ENCODE data around the gene TRIO. TPM values are rescaled to one million over a fixed set of nuclear protein-coding genes. Genes with fewer than 3 reads are reported as not detected.

The TRIO gene
- total and polyA plus RNA-seq, 7 donors = 18.5 to 77.5 (median 35.0) TPM

DNA sequence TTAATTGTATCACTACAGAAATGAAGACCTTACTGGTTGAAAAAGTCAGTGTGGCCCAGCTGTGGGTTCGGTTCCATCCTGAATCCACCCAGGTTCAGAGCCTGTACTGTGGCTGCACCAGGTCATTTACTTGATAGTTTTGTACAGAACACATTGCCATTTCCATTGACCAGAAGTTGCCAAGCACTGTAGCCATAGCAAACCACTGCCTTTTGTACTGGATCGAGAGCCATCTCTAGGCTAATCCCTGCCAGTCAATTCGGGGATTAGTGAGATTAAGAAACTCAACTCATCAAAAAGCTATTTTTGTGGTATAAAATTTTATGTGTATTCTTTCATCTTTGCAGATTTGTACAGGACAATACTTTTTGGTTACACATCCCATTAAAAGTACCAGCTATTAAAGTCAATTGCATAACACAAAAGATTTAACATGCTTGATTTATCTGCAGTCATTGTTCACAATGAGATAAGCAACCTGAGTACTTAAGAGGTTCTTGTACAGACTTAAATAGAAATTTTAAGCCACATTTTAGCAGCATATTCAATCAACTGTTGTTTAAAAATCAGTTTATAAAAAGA, 329.9 kb downstream of the TRIO start:
- no peak overlapping the region for H3K4me3 ChIP-seq
- no peak for ATAC-seq
- intact Hi-C loops (cut with DNase I) = no loop called here
- no peaks in the 10 kb centered on the region for H3K9me3 ChIP-seq
- no peak for DNase-seq
- TF ChIP-seq, protein P1, sequence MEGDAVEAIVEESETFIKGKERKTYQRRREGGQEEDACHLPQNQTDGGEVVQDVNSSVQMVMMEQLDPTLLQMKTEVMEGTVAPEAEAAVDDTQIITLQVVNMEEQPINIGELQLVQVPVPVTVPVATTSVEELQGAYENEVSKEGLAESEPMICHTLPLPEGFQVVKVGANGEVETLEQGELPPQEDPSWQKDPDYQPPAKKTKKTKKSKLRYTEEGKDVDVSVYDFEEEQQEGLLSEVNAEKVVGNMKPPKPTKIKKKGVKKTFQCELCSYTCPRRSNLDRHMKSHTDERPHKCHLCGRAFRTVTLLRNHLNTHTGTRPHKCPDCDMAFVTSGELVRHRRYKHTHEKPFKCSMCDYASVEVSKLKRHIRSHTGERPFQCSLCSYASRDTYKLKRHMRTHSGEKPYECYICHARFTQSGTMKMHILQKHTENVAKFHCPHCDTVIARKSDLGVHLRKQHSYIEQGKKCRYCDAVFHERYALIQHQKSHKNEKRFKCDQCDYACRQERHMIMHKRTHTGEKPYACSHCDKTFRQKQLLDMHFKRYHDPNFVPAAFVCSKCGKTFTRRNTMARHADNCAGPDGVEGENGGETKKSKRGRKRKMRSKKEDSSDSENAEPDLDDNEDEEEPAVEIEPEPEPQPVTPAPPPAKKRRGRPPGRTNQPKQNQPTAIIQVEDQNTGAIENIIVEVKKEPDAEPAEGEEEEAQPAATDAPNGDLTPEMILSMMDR (IDR thresholded peaks at IDR 0.05) = no peak
- H3K36me3 ChIP-seq (ENCODE audit: insufficient read depth in 1 of 2, low read depth in 1 of 2) = peaks cover 3 to 92% of the 10 kb centered on the region in 2 donors
- H3K27me3 ChIP-seq (ENCODE audit: insufficient read depth in 3 of 3, low read length in 2 of 3) = no peaks in the 10 kb centered on the region
- H3K27ac ChIP-seq = no peak overlapping the region
- WGBS, 3 donors = 79 to 95% (median 82%) methylated on average over 3 of the region's 3 CpGs
- H3K4me1 ChIP-seq = no peaks in the 10 kb centered on the region

DNA sequence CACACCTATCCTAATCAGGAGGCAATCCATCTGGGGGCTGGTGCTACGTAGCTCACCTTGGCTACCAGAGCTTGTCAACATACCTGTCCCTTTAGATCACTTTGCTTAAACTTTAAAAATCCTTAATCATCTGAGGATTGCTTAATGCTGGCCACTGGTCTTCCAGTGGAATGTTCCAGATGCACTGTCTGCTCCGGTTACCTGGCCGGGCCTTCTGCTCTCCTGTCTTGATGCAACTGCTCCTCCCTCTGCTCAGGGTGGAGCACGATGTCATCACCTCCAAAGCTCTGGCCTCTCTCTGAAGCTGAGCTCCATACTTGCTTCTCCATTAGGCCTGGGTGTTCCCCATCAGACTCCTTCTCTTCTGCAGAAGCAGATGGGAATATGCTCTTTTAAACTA, 331.9 kb downstream of the TRIO start:
- ATAC-seq = peak in 3 of 4 donors; percentile 15 to 77 (median 50)
- WGBS, 3 donors = 81 to 93% (median 92%) methylated on average over 4 of the region's 4 CpGs

DNA sequence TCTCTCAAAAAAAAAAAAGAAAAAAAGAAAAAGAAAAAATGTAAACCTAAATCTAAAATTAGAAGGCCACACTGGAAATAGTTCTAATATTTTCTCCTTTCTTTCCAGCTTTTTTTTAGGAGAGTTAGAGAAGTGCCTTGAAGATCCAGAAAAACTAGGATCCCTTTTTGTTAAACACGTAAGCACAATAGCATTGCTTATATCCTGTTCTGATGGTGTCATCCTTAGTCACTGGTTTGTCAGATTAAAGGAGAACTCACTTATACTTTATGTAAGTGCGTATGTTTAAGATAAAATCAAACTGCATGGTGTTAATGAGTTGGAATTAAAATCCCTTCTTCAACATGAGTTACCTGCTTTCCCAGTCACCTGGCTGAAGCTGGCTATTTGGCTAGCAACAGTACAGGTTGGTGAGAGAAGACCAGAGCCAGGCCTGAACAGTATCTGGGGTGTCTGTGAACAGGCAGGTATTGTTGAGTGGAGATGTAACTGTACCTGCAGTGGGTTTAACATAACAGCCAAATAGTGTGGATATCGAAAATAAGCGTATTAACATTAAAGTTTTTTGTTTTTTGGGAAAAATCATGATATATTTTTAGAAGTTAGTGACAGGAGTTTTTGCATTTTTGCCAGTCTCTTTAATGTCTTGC, 333.8 kb downstream of the TRIO start:
- no peaks in the 10 kb centered on the region for H3K27me3 ChIP-seq (ENCODE audit: insufficient read depth in 3 of 3, low read length in 2 of 3)
- TF ChIP-seq, protein P1 (IDR thresholded peaks at IDR 0.05) = no peak
- H3K4me1 ChIP-seq = no peaks in the 10 kb centered on the region
- WGBS, 3 donors = 94 to 96% (median 96%) methylated on average over 4 of the region's 4 CpGs
- DNase-seq (no peak), ATAC-seq (no peak)
- H3K9me3 ChIP-seq = no peaks in the 10 kb centered on the region
- peaks cover 2 to 98% of the 10 kb centered on the region in 2 donors for H3K36me3 ChIP-seq (ENCODE audit: insufficient read depth in 1 of 2, low read depth in 1 of 2)
- no peak overlapping the region for H3K27ac ChIP-seq
- H3K4me3 ChIP-seq = no peak overlapping the region
- intact Hi-C loops (cut with DNase I) = no loop called here

More for the DNA sequence above, 331.9 kb downstream of the TRIO start:
- TF ChIP-seq, protein P1 (IDR thresholded peaks at IDR 0.05) = no peak
- Histone ChIP-seq H3K27ac (no peak overlapping the region), H3K9me3 (no peaks in the 10 kb centered on the region), H3K4me3 (no peak overlapping the region), H3K27me3 (ENCODE audit: insufficient read depth in 3 of 3, low read length in 2 of 3) (no peaks in the 10 kb centered on the region), H3K4me1 (no peaks in the 10 kb centered on the region), H3K36me3 (ENCODE audit: insufficient read depth in 1 of 2, low read depth in 1 of 2) (peaks cover 3 to 98% of the 10 kb centered on the region in 2 donors)
- no peak for DNase-seq
- intact Hi-C loops (cut with DNase I) = no loop called here

DNA sequence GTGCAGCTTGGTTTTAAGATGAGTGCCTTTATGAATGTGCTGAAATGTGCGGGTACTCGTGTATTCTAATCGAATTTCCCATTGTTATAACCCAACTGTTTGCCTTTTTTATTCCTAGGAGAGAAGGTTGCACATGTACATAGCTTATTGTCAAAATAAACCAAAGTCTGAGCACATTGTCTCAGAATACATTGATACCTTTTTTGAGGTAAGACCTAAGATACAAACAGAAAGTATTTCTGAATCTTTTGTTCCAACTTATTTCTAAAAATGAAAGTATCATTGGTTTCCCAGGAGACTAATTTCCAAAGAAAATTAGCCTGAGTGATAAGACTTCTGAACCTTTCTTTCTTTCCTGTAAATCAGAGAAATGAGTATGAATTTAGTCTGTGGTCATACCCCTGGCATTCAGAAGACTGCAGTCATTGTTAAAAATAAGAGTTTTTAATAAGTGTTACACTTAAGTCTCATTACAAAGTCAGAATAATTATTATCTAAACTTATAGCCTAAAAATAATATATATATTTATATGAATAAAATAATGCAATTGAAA, 336.1 kb downstream of the TRIO start:
- H3K9me3 ChIP-seq = no peaks in the 10 kb centered on the region
- DNase-seq = no peak
- TF ChIP-seq, protein P1 (IDR thresholded peaks at IDR 0.05) = no peak
- no peak for ATAC-seq
- intact Hi-C loops (cut with DNase I) = no loop called here
- H3K4me1 ChIP-seq = no peaks in the 10 kb centered on the region
- H3K27ac ChIP-seq = no peak overlapping the region
- H3K27me3 ChIP-seq (ENCODE audit: insufficient read depth in 3 of 3, low read length in 2 of 3) = no peaks in the 10 kb centered on the region
- WGBS, 3 donors = 88 to 94% (median 91%) methylated on average over 3 of the region's 3 CpGs
- peaks cover 9 to 98% of the 10 kb centered on the region in 2 donors for H3K36me3 ChIP-seq (ENCODE audit: insufficient read depth in 1 of 2, low read depth in 1 of 2)
- no peak overlapping the region for H3K4me3 ChIP-seq

Data from psoas muscle (tissue), 8 donors.